Endothelial cell (in vitro differentiated cells): ENCODE measurements around the gene TBX15. TPM values are rescaled to one million over a fixed set of nuclear protein-coding genes. Genes with fewer than 3 reads are reported as not detected.

Experiments
- DNase-seq: peaks from one replicate; pipeline ENCODE4 v3.0.0; 2021; ENCODE audit warnings: low spot score
- H3K27ac Mint-ChIP-seq: one replicate; pipeline ENCODE4 v1.8.0; 2021; ENCODE audit warnings: mixed read lengths, inconsistent platforms; ENCODE audit not compliant: unreplicated experiment
- H3K27me3 Mint-ChIP-seq: one replicate; pipeline ENCODE4 v1.8.0; 2021; ENCODE audit warnings: mild to moderate bottlenecking, moderate library complexity, mixed read lengths, inconsistent platforms; ENCODE audit not compliant: unreplicated experiment
- H3K36me3 Mint-ChIP-seq: one replicate; pipeline ENCODE4 v1.8.0; 2021; ENCODE audit warnings: mild to moderate bottlenecking, low read depth, mixed read lengths, inconsistent platforms; ENCODE audit not compliant: unreplicated experiment
- H3K4me1 Mint-ChIP-seq: one replicate; pipeline ENCODE4 v1.8.0; 2021; ENCODE audit warnings: mild to moderate bottlenecking, mixed read lengths, inconsistent platforms; ENCODE audit not compliant: unreplicated experiment
- H3K4me3 Mint-ChIP-seq: one replicate; pipeline ENCODE4 v1.8.0; 2021; ENCODE audit warnings: mild to moderate bottlenecking, mixed read lengths, inconsistent platforms; ENCODE audit not compliant: unreplicated experiment
- H3K9me3 Mint-ChIP-seq: one replicate; pipeline ENCODE4 v1.8.0; 2021; ENCODE audit warnings: mixed read lengths, inconsistent platforms; ENCODE audit not compliant: unreplicated experiment
- CTCF ChIP-seq: fragments of 200-600 bp; sonication (generic); IDR thresholded peaks from one replicate; pipeline ENCODE4 v1.5.0; 2021; ENCODE audit warnings: antibody characterized with exemption; ENCODE audit not compliant: unreplicated experiment
- total RNA-seq: library from RNA; stranded (reverse); fragmentation: NEBNext Ultra II Directional; extraction: Animal tissue kit (Norgen Biotek cat#: 25700); gene quantifications from one replicate; pipeline ENCODE4 v1.2.1, GENCODE V29; 2021; ENCODE audit not compliant: unreplicated experiment

TBX15 gene
- total RNA-seq, 1 donor from 2014 or later, result 38.0 TPM

GRCh38 chr1:118989878-118990378 is 1.8 kb upstream of the TBX15 start:
- DNase-seq, result peak; percentile 70
- Mint-ChIP-seq H3K9me3 (no peaks in the 10 kb centered on the region), H3K27ac (peak overlapping the region; percentile 99)

DNA sequence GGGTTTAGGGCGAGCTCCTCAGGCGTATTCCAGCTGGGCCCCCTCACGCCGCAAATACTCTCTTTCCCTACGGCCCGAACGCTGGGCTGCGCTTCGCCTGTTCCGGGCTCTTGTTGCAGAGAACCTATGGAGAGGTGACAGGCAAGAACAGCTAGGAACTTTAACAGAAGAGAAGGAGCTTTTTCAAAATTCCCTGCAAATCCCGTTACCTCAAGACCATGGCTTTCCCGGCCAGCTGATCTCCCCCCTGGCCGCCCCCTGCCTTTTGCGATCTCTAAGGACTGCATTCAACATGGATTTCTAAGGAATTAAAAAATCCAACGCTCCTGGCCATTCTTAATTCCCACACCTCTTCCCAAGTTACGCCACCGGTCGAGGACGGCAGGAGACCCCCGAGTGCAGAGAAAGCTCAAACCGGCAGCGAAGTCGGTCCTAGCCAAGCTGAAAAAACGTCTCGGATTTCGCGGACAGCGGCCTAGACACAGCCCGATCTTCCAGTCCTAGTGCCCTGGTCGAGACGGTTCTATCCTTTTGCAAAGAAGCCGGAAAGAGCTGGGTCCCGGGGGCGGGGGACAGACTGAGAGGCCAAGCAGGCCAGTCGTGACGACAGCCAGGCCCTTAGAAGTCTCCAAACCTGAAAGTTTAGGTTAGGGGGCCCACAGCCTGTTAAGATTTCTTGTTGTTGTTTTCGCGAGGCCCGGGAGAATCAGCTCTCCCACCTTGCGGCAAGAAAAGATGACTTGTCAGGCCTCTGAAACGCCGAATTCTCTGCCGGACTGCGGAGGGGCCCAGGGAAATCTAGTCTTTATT is 1.1 kb upstream of the TBX15 start:
- peaks cover 67% of the 10 kb centered on the region for H3K4me1 Mint-ChIP-seq
- no peaks in the 10 kb centered on the region for H3K9me3 Mint-ChIP-seq
- DNase-seq, result peak; percentile 76
- TF ChIP-seq CTCF, result no peak
- peaks cover 28% of the 10 kb centered on the region for H3K36me3 Mint-ChIP-seq
- peaks cover 45% of the 10 kb centered on the region for H3K27me3 Mint-ChIP-seq
- peak overlapping the region; percentile 99 for H3K4me3 Mint-ChIP-seq
- H3K27ac Mint-ChIP-seq, result peak overlapping the region; percentile 99

More at GRCh38 chr1:118989878-118990378, 1.8 kb upstream of the TBX15 start:
- no peak for TF ChIP-seq CTCF
- Mint-ChIP-seq H3K36me3 (peaks cover 23% of the 10 kb centered on the region), H3K4me3 (peak overlapping the region; percentile 99), H3K4me1 (peaks cover 63% of the 10 kb centered on the region), H3K27me3 (peaks cover 42% of the 10 kb centered on the region)

DNA sequence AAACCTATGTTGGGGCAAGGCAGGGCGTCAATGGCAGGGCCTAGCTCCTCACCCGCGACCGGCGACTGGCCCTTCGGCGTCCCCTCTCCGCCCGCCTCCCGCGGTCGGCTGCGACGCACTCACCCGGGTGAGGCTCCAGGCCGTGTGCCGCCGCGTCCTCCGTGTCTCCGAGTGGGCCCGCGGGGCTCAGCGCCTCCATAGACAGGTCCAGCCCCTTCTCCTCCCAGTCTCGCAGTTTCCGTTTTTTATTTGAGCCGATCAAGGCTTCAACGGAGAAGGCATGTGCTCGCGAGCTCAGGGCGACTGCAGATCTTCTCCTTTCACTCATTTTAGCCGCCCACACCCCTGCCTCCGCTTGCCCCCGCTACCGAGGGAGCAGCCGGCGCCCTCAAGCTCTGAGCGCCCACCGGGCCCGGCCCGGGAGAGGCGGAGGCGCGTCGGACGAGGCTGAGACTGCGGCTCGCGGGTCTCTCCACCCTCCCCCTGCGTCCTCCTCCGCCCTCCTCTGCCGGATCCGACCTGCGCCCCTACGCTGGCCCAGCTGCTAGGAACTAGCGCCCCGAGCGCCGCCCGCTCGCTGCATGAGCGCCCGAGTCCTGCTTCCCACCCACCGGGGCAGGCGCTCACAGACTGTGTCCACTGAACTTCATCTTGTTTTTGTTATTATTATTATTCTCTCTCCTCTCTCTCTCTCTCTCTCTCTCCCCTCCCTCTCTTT is 516 bp downstream of the TBX15 start:
- peaks cover 43% of the 10 kb centered on the region for H3K36me3 Mint-ChIP-seq
- H3K27me3 Mint-ChIP-seq, result peaks cover 51% of the 10 kb centered on the region
- peaks cover 80% of the 10 kb centered on the region for H3K4me1 Mint-ChIP-seq
- peak; percentile 70 for DNase-seq
- peak overlapping the region; percentile 99 for H3K4me3 Mint-ChIP-seq
- H3K27ac Mint-ChIP-seq, result peak overlapping the region; percentile 99
- H3K9me3 Mint-ChIP-seq, result no peaks in the 10 kb centered on the region
- TF ChIP-seq CTCF, result no peak

GRCh38 chr1:118986555-118987467 is 1.3 kb downstream of the TBX15 start:
- Mint-ChIP-seq H3K9me3 (no peaks in the 10 kb centered on the region), H3K4me1 (peaks cover 77% of the 10 kb centered on the region), H3K36me3 (peaks cover 44% of the 10 kb centered on the region), H3K27ac (peak overlapping the region; percentile 94), H3K4me3 (peak overlapping the region; percentile 99), H3K27me3 (peaks cover 47% of the 10 kb centered on the region)
- no peak for DNase-seq
- TF ChIP-seq CTCF, result no peak
